ENCODE measurements around the gene GNAQ. TPM values are rescaled to one million over a fixed set of nuclear protein-coding genes. Genes with fewer than 3 reads are reported as not detected.

GNAQ gene
- polyA plus RNA-seq, 1 donor (not counting 4 experiments of a cell fraction or from before 2014, with no cell fraction given), result 64.3 TPM

GRCh38 chr9:77978086-77978781, 53.4 kb downstream of the GNAQ start:
- Histone ChIP-seq H3K4me1 (ENCODE audit: control insufficient read depth, extremely low read depth, insufficient read depth, low read length) (peaks cover 47% of the 10 kb centered on the region), H3K36me3 (ENCODE audit: control insufficient read depth in 2 of 2, extremely low read depth in 1 of 2, insufficient read depth in 2 of 2, low read length in 2 of 2) (no peaks in the 10 kb centered on the region), H3K4me2 (ENCODE audit: control insufficient read depth, extremely low read depth, insufficient read depth, low read depth, low read length) (no peak overlapping the region), H3K27ac (ENCODE audit: control insufficient read depth, insufficient read depth, low read length) (no peak overlapping the region), H4K20me1 (ENCODE audit: control insufficient read depth, extremely low read depth, insufficient read depth, low read length) (no peaks in the 10 kb centered on the region), H3K27me3 (ENCODE audit: control insufficient read depth, extremely low read depth, insufficient read depth, low read length) (no peaks in the 10 kb centered on the region), H3K9me1 (ENCODE audit: control insufficient read depth, extremely low read depth, insufficient read depth, low read length) (no peaks in the 10 kb centered on the region), H2AFZ (ENCODE audit: control insufficient read depth, low read length) (no peak overlapping the region), H3K4me3 (ENCODE audit: control insufficient read depth in 2 of 3, extremely low read depth in 1 of 3, insufficient read depth in 2 of 3, low read depth in 1 of 3, low read length in 3 of 3) (no peak overlapping the region), H3K9ac (ENCODE audit: control insufficient read depth, extremely low read depth, insufficient read depth, low read length) (no peak overlapping the region), H3K79me2 (ENCODE audit: control insufficient read depth, insufficient read depth, low read length) (peaks cover 51% of the 10 kb centered on the region), H3K9me3 (ENCODE audit: control insufficient read depth, low read depth, low read length) (no peaks in the 10 kb centered on the region)
- DNase-seq (ENCODE audit: low read depth, low spot score) (no peak), FAIRE-seq (no peak)
- TF ChIP-seq, protein P1, sequence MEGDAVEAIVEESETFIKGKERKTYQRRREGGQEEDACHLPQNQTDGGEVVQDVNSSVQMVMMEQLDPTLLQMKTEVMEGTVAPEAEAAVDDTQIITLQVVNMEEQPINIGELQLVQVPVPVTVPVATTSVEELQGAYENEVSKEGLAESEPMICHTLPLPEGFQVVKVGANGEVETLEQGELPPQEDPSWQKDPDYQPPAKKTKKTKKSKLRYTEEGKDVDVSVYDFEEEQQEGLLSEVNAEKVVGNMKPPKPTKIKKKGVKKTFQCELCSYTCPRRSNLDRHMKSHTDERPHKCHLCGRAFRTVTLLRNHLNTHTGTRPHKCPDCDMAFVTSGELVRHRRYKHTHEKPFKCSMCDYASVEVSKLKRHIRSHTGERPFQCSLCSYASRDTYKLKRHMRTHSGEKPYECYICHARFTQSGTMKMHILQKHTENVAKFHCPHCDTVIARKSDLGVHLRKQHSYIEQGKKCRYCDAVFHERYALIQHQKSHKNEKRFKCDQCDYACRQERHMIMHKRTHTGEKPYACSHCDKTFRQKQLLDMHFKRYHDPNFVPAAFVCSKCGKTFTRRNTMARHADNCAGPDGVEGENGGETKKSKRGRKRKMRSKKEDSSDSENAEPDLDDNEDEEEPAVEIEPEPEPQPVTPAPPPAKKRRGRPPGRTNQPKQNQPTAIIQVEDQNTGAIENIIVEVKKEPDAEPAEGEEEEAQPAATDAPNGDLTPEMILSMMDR (optimal IDR thresholded peaks at IDR 0.05 in 1 of 3, IDR thresholded peaks at IDR 0.05 in 1 of 3, conservative IDR thresholded peaks at IDR 0.05 in 1 of 3; ENCODE audit: extremely low read depth in 1 of 3, insufficient read depth in 2 of 3, low read length in 3 of 3), result no peak
- TF ChIP-seq EZH2 (IDR thresholded peaks at IDR 0.05; ENCODE audit: low read length), result no peak
- dilution Hi-C loops (cut with MboI; ENCODE audit: extremely low pct_ligation_motif_present, low sequenced_read_pairs), result no loop called here

GRCh38 chr9:77977210-77977611, 54.4 kb downstream of the GNAQ start:
- Histone ChIP-seq H4K20me1 (ENCODE audit: control insufficient read depth, extremely low read depth, insufficient read depth, low read length) (no peaks in the 10 kb centered on the region), H3K9me1 (ENCODE audit: control insufficient read depth, extremely low read depth, insufficient read depth, low read length) (no peaks in the 10 kb centered on the region), H3K27ac (ENCODE audit: control insufficient read depth, insufficient read depth, low read length) (peak overlapping the region; percentile 42), H3K79me2 (ENCODE audit: control insufficient read depth, insufficient read depth, low read length) (peaks cover 52% of the 10 kb centered on the region), H3K9ac (ENCODE audit: control insufficient read depth, extremely low read depth, insufficient read depth, low read length) (no peak overlapping the region), H3K27me3 (ENCODE audit: control insufficient read depth, extremely low read depth, insufficient read depth, low read length) (no peaks in the 10 kb centered on the region), H3K4me3 (ENCODE audit: control insufficient read depth in 2 of 3, extremely low read depth in 1 of 3, insufficient read depth in 2 of 3, low read depth in 1 of 3, low read length in 3 of 3) (peak overlapping the region in 1 of 3 experiments; percentile 7), H3K4me1 (ENCODE audit: control insufficient read depth, extremely low read depth, insufficient read depth, low read length) (peaks cover 39% of the 10 kb centered on the region), H3K36me3 (ENCODE audit: control insufficient read depth in 2 of 2, extremely low read depth in 1 of 2, insufficient read depth in 2 of 2, low read length in 2 of 2) (no peaks in the 10 kb centered on the region), H3K9me3 (ENCODE audit: control insufficient read depth, low read depth, low read length) (no peaks in the 10 kb centered on the region), H3K4me2 (ENCODE audit: control insufficient read depth, extremely low read depth, insufficient read depth, low read depth, low read length) (peak overlapping the region; percentile 67), H2AFZ (ENCODE audit: control insufficient read depth, low read length) (no peak overlapping the region)
- dilution Hi-C loops (cut with MboI; ENCODE audit: extremely low pct_ligation_motif_present, low sequenced_read_pairs), result no loop called here
- TF ChIP-seq, protein P1 (optimal IDR thresholded peaks at IDR 0.05 in 1 of 3, IDR thresholded peaks at IDR 0.05 in 1 of 3, conservative IDR thresholded peaks at IDR 0.05 in 1 of 3; ENCODE audit: extremely low read depth in 1 of 3, insufficient read depth in 2 of 3, low read length in 3 of 3), result peak; percentile 64 to 70 (median 64)
- no peak for TF ChIP-seq EZH2 (IDR thresholded peaks at IDR 0.05; ENCODE audit: low read length)
- FAIRE-seq (peak; percentile 85), DNase-seq (ENCODE audit: low read depth, low spot score) (peak; percentile 61)

All from keratinocyte (primary cell).